A673 (cell line): ENCODE measurements around the gene VPS37B. TPM values are rescaled to one million over a fixed set of nuclear protein-coding genes. Genes with fewer than 3 reads are reported as not detected.

ENCODE experiments used
- BruUV-seq: library from RNA; stranded (reverse); fragments of 400-500 nt; replicated peaks from 2 replicates; lab custom pipeline; 2021; lab: Mats Ljungman, UMichigan
- CTCF ChIA-PET: fragments of 300-600 bp; sonication (Branson Sonifier 250); formaldehyde crosslinking; loops from one replicate; lab custom pipeline; 2022; ENCODE audit warnings: antibody characterized with exemption; lab: Charles Lee
- POLR2A ChIA-PET: fragments of 300-600 bp; sonication (Branson Sonifier 250); formaldehyde crosslinking; loops from one replicate; lab custom pipeline; 2022; ENCODE audit warnings: antibody characterized with exemption; ENCODE audit not compliant: low non-redundant PET; lab: Charles Lee
- DNase-seq: peaks from one replicate; pipeline ENCODE4 v3.0.0-alpha.2; 2015; ENCODE audit warnings: low spot score
- H3K27ac ChIP-seq: fragments of 200-600 bp; sonication (generic); 2 replicates; pipeline ENCODE4 v1.5.1; 2016; ENCODE audit warnings: mixed run types, low read depth, mild to moderate bottlenecking, mixed read lengths, antibody characterized with exemption, low read length; ENCODE audit not compliant: poor library complexity, severe bottlenecking
- H3K27me3 ChIP-seq: fragments of 200-600 bp; sonication (generic); replicated peaks from 2 replicates; pipeline ENCODE4 v1.6.1; 2017; ENCODE audit warnings: mixed run types, low read depth, mild to moderate bottlenecking, mixed read lengths, antibody characterized with exemption, low read length; ENCODE audit not compliant: insufficient read depth, poor library complexity
- H3K36me3 ChIP-seq: fragments of 200-600 bp; sonication (generic); 2 replicates; pipeline ENCODE4 v1.6.1; 2016; ENCODE audit warnings: mixed run types, mild to moderate bottlenecking, mixed read lengths, antibody characterized with exemption, low read length; ENCODE audit not compliant: insufficient read depth, poor library complexity, severe bottlenecking
- H3K4me1 ChIP-seq: fragments of 200-600 bp; sonication (generic); 2 replicates; pipeline ENCODE4 v1.6.1; 2017; ENCODE audit warnings: mixed run types, mild to moderate bottlenecking, mixed read lengths, antibody characterized with exemption, low read length; ENCODE audit not compliant: insufficient read depth, poor library complexity, severe bottlenecking
- H3K4me3 ChIP-seq: fragments of 200-600 bp; sonication (generic); 2 replicates; pipeline ENCODE4 v1.5.1; 2016; ENCODE audit warnings: low read depth, mixed run types, mild to moderate bottlenecking, mixed read lengths, low read length; ENCODE audit not compliant: poor library complexity, severe bottlenecking
- H3K9me3 ChIP-seq: fragments of 200-600 bp; sonication (generic); 2 replicates; pipeline ENCODE4 v1.6.1; 2016; ENCODE audit warnings: mixed run types, low read depth, mild to moderate bottlenecking, mixed read lengths, antibody characterized with exemption, low read length; ENCODE audit not compliant: poor library complexity, severe bottlenecking
- CTCF ChIP-seq: fragments of 300-800, 200-600 bp; sonication (generic); conservative IDR thresholded peaks from 2 replicates; pipeline ENCODE4 v1.5.1; 2017; ENCODE audit warnings: low read depth, mild to moderate bottlenecking, antibody characterized with exemption, low read length, moderate library complexity, mixed read lengths
- EZH2 ChIP-seq: fragments of 200-600 bp; sonication (generic); IDR thresholded peaks from 2 replicates; pipeline ENCODE4 v1.6.1; 2017; ENCODE audit warnings: borderline replicate concordance, low read depth, mild to moderate bottlenecking, mixed read lengths, antibody characterized with exemption, low read length; ENCODE audit not compliant: poor library complexity, severe bottlenecking
- intact Hi-C: fragments of 100-400 bp; cut with micrococcal nuclease; formaldehyde crosslinking; loops from one replicate; pipeline ENCODE4 v1.10.0; 2022; ENCODE audit not compliant: unreplicated experiment
- total RNA-seq: library from RNA; stranded (reverse); gene quantifications from 2 replicates; pipeline ENCODE4 v1.2.3, GENCODE V29; 2021

The VPS37B gene
- total RNA-seq, 1 experiment from 2014 or later, result 34.4 TPM

DNA sequence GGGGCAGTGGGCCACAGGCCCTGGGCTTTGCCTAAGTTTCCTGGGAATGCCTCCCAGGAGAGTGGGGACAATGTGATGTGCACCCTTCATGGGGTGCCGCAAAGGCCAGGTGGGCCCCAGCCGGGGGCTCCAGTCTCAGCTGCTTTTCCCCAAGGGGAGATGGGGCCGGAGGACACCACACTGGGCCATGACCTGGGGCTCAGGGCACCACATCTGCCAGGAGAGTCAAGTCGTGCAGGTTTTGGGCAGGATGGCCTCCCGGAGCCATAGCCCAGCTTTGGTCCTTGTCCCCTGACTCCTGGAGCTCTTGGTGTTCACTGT is 48.4 kb downstream of the VPS37B start:
- Histone ChIP-seq H3K9me3 (no peaks in the 10 kb centered on the region), H3K36me3 (no peaks in the 10 kb centered on the region), H3K27ac (no peak overlapping the region), H3K4me3 (no peak overlapping the region), H3K27me3 (no peaks in the 10 kb centered on the region), H3K4me1 (no peaks in the 10 kb centered on the region)
- ChIA-PET CTCF (no interaction called here), POLR2A (no interaction called here)
- BruUV-seq, result no TSS peak
- no peak for TF ChIP-seq CTCF
- no peak for TF ChIP-seq EZH2
- DNase-seq, result no peak
- intact Hi-C loops, result no loop called here

DNA sequence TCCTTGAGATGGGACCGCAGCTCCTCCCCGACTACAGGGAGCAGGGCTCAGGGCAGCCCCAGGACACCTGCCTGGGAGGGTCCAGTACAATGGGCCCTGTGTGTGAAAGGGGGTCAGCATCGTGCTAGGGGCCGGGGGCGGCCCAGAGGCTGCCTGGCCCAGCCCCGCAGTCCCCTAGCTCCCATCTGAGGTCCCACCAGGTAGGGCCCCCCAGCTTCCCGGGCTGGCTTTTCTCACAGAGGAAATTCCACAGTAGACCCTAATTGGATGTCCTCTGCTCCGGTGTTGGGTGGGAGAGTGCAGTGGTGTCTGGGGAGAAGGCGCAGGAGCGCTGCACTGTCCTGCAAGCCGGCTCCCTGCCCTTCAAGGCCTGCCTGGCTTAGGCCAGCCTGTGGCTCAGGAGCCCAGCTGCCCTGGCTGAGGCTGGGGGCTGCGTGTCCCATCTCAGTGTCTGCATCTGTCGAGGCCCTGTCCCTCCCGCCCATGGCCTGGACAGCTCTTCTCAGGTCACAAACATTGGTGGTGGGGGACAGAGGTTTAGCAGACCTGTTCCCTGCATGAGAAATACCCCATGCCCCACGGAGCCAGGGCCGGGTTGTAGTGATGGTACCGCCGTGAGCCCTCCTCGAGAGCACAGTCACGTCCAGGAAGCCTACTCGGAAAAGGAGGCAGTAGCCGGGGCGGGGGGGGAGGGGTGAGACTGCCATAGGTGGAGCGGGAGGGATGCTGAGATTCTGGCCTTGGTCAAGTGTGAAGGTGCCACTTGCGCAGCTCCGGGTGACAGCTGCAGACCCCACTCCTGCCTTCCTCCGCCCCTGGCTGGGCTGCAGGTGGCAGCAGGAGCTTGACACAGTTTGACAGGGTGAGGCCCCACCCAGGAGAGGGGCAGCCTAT is 49.1 kb downstream of the VPS37B start:
- Histone ChIP-seq H3K27ac (no peak overlapping the region), H3K27me3 (no peaks in the 10 kb centered on the region), H3K4me3 (no peak overlapping the region), H3K36me3 (no peaks in the 10 kb centered on the region), H3K9me3 (no peaks in the 10 kb centered on the region), H3K4me1 (no peaks in the 10 kb centered on the region)
- CTCF ChIA-PET, result no interaction called here
- POLR2A ChIA-PET, result no interaction called here
- BruUV-seq, result no TSS peak
- intact Hi-C loops, result no loop called here
- TF ChIP-seq EZH2 (no peak), CTCF (no peak)
- no peak for DNase-seq

GRCh38 chr12:122845865-122846621 is 49.9 kb downstream of the VPS37B start:
- TF ChIP-seq EZH2 (no peak), CTCF (no peak)
- ChIA-PET CTCF (no interaction called here), POLR2A (interaction anchor here (0.6 kb wide), 1 partner anchor 898 kb away, joined by 3 read pairs; no protein-coding TSS in a partner anchor)
- no peaks in the 10 kb centered on the region for H3K36me3 ChIP-seq
- DNase-seq, result no peak
- H3K4me1 ChIP-seq, result no peaks in the 10 kb centered on the region
- H3K27me3 ChIP-seq, result no peaks in the 10 kb centered on the region
- BruUV-seq, result no TSS peak
- H3K27ac ChIP-seq, result no peak overlapping the region
- intact Hi-C loops, result no loop called here
- no peak overlapping the region for H3K4me3 ChIP-seq
- no peaks in the 10 kb centered on the region for H3K9me3 ChIP-seq
